Gastroesophageal sphincter (tissue), 3 donors: ENCODE results near the gene ADAMTSL2.

Experiments
- CTCF ChIP-seq, 4 experiments: fragments of 200-600 bp in 2 of 4; fragments of 450-650 bp in 2 of 4; sonication (generic) in 1 of 4; IDR thresholded peaks; one replicate each; pipeline ENCODE4 v1.5.1; 2017 to 2019; ENCODE audit warnings: antibody characterized with exemption in 4 of 4, mild to moderate bottlenecking in 2 of 4, moderate library complexity in 2 of 4
- EP300 ChIP-seq: sonication (generic); formaldehyde crosslinking; IDR thresholded peaks from one replicate; pipeline ENCODE4 v1.6.1; 2017; ENCODE audit warnings: antibody characterized with exemption, mild to moderate bottlenecking
- POLR2A ChIP-seq, 2 donors: fragments of 450-650 bp; IDR thresholded peaks; one replicate each; pipeline ENCODE4 v1.6.1; 2017; ENCODE audit warnings: antibody characterized with exemption in 2 of 2, mild to moderate bottlenecking in 2 of 2, moderate library complexity in 1 of 2
- POLR2AphosphoS5 ChIP-seq: sonication (generic); formaldehyde crosslinking; IDR thresholded peaks from one replicate; pipeline ENCODE4 v1.6.1; 2017; ENCODE audit warnings: antibody characterized with exemption

- TF ChIP-seq CTCF (IDR thresholded peaks at IDR 0.05) (no peak), POLR2A (IDR thresholded peaks at IDR 0.05) (no peak), POLR2AphosphoS5 (no peak), EP300 (no peak)
Measured at GRCh38 chr9:133602277-133602676, 67.8 kb downstream of the ADAMTSL2 start.
